Stimulated activated memory B cell treated with anti-CD40 and anti-IgM and Interleukin-4, amounts not matched to agents 10 μg/mL and 1 μg/mL and 100 μg/mL, for 72 hours (primary cell): ENCODE data around the gene ECE1.

ENCODE experiments used
- ATAC-seq: fragments of 150-1000 bp; cut with Tn5 transposase; 2 replicates; pipeline ENCODE4 v1.10.0; 2021
- H3K27ac Mint-ChIP-seq: one replicate; pipeline ENCODE4 v1.8.0; 2022; ENCODE audit warnings: mild to moderate bottlenecking, mixed read lengths
- H3K27me3 Mint-ChIP-seq: one replicate; pipeline ENCODE4 v1.8.0; 2022; ENCODE audit warnings: mixed read lengths
- H3K36me3 Mint-ChIP-seq: one replicate; pipeline ENCODE4 v1.8.0; 2022; ENCODE audit warnings: mixed read lengths
- H3K4me1 Mint-ChIP-seq: one replicate; pipeline ENCODE4 v1.8.0; 2022; ENCODE audit warnings: mixed read lengths
- H3K4me3 Mint-ChIP-seq: one replicate; pipeline ENCODE4 v1.8.0; 2022; ENCODE audit warnings: mild to moderate bottlenecking, moderate library complexity, mixed read lengths
- H3K9me3 Mint-ChIP-seq: one replicate; pipeline ENCODE4 v1.8.0; 2022; ENCODE audit warnings: mixed read lengths

Gene ECE1

GRCh38 chr1:21249940-21250493 lies 40.2 kb downstream of the ECE1 start:
- ATAC-seq = no peak
- Mint-ChIP-seq H3K27ac (no peak overlapping the region), H3K36me3 (peaks cover 57% of the 10 kb centered on the region)

GRCh38 chr1:21247892-21248715 lies 42.2 kb downstream of the ECE1 start:
- no peak overlapping the region for H3K27ac Mint-ChIP-seq
- ATAC-seq = no peak
- H3K4me3 Mint-ChIP-seq = no peak overlapping the region
- H3K4me1 Mint-ChIP-seq = no peaks in the 10 kb centered on the region
- no peaks in the 10 kb centered on the region for H3K27me3 Mint-ChIP-seq
- no peaks in the 10 kb centered on the region for H3K9me3 Mint-ChIP-seq
- H3K36me3 Mint-ChIP-seq = peaks cover 59% of the 10 kb centered on the region

More at GRCh38 chr1:21249940-21250493, 40.2 kb downstream of the ECE1 start:
- Mint-ChIP-seq H3K9me3 (no peaks in the 10 kb centered on the region), H3K4me1 (peaks cover 11% of the 10 kb centered on the region), H3K27me3 (no peaks in the 10 kb centered on the region), H3K4me3 (no peak overlapping the region)

GRCh38 chr1:21246905-21247642 lies 43.2 kb downstream of the ECE1 start:
- H3K4me3 Mint-ChIP-seq = no peak overlapping the region
- H3K36me3 Mint-ChIP-seq = peaks cover 64% of the 10 kb centered on the region
- H3K9me3 Mint-ChIP-seq = no peaks in the 10 kb centered on the region
- no peaks in the 10 kb centered on the region for H3K4me1 Mint-ChIP-seq
- H3K27me3 Mint-ChIP-seq = no peaks in the 10 kb centered on the region
- H3K27ac Mint-ChIP-seq = no peak overlapping the region
- ATAC-seq = no peak

GRCh38 chr1:21245688-21246229 lies 44.5 kb downstream of the ECE1 start:
- Mint-ChIP-seq H3K4me3 (no peak overlapping the region), H3K36me3 (peaks cover 57% of the 10 kb centered on the region), H3K27ac (no peak overlapping the region), H3K27me3 (no peaks in the 10 kb centered on the region), H3K9me3 (no peaks in the 10 kb centered on the region), H3K4me1 (no peaks in the 10 kb centered on the region)
- no peak for ATAC-seq

- no peak for ATAC-seq
- H3K4me1 Mint-ChIP-seq = no peaks in the 10 kb centered on the region
- H3K4me3 Mint-ChIP-seq = no peak overlapping the region
- H3K9me3 Mint-ChIP-seq = no peaks in the 10 kb centered on the region
- H3K27me3 Mint-ChIP-seq = no peaks in the 10 kb centered on the region
- H3K36me3 Mint-ChIP-seq = peaks cover 53% of the 10 kb centered on the region
- H3K27ac Mint-ChIP-seq = no peak overlapping the region
Measured at GRCh38 chr1:21244986-21245687, 45.1 kb downstream of the ECE1 start.

- ATAC-seq = no peak
- no peaks in the 10 kb centered on the region for H3K27me3 Mint-ChIP-seq
- H3K9me3 Mint-ChIP-seq = no peaks in the 10 kb centered on the region
- no peaks in the 10 kb centered on the region for H3K4me1 Mint-ChIP-seq
- no peak overlapping the region for H3K4me3 Mint-ChIP-seq
- no peak overlapping the region for H3K27ac Mint-ChIP-seq
- H3K36me3 Mint-ChIP-seq = peaks cover 56% of the 10 kb centered on the region
Measured at GRCh38 chr1:21244154-21244553, 46.1 kb downstream of the ECE1 start.

- Mint-ChIP-seq H3K36me3 (peaks cover 65% of the 10 kb centered on the region), H3K4me1 (no peaks in the 10 kb centered on the region), H3K27ac (no peak overlapping the region), H3K4me3 (no peak overlapping the region), H3K27me3 (no peaks in the 10 kb centered on the region), H3K9me3 (no peaks in the 10 kb centered on the region)
- no peak for ATAC-seq
Measured at GRCh38 chr1:21242846-21243245, 47.4 kb downstream of the ECE1 start.

- no peak overlapping the region for H3K4me3 Mint-ChIP-seq
- H3K27ac Mint-ChIP-seq = no peak overlapping the region
- no peaks in the 10 kb centered on the region for H3K4me1 Mint-ChIP-seq
- H3K36me3 Mint-ChIP-seq = peaks cover 65% of the 10 kb centered on the region
- no peaks in the 10 kb centered on the region for H3K27me3 Mint-ChIP-seq
- H3K9me3 Mint-ChIP-seq = no peaks in the 10 kb centered on the region
- ATAC-seq = no peak
Measured at GRCh38 chr1:21241771-21242581, 48.3 kb downstream of the ECE1 start.

GRCh38 chr1:21240706-21241105 lies 49.6 kb downstream of the ECE1 start:
- no peaks in the 10 kb centered on the region for H3K27me3 Mint-ChIP-seq
- ATAC-seq = no peak
- peaks cover 66% of the 10 kb centered on the region for H3K36me3 Mint-ChIP-seq
- no peak overlapping the region for H3K27ac Mint-ChIP-seq
- H3K4me1 Mint-ChIP-seq = no peaks in the 10 kb centered on the region
- H3K9me3 Mint-ChIP-seq = no peaks in the 10 kb centered on the region
- no peak overlapping the region for H3K4me3 Mint-ChIP-seq

- ATAC-seq = no peak
- Mint-ChIP-seq H3K36me3 (peaks cover 66% of the 10 kb centered on the region), H3K9me3 (no peaks in the 10 kb centered on the region), H3K27me3 (no peaks in the 10 kb centered on the region), H3K4me1 (no peaks in the 10 kb centered on the region), H3K27ac (no peak overlapping the region), H3K4me3 (no peak overlapping the region)
Measured at GRCh38 chr1:21239221-21239620, 51.0 kb downstream of the ECE1 start.

- Mint-ChIP-seq H3K9me3 (no peaks in the 10 kb centered on the region), H3K4me1 (peaks cover 4% of the 10 kb centered on the region), H3K27me3 (no peaks in the 10 kb centered on the region), H3K27ac (no peak overlapping the region), H3K36me3 (peaks cover 70% of the 10 kb centered on the region), H3K4me3 (no peak overlapping the region)
- no peak for ATAC-seq
Measured at GRCh38 chr1:21238141-21238800, 52.0 kb downstream of the ECE1 start.

- Mint-ChIP-seq H3K27me3 (no peaks in the 10 kb centered on the region), H3K27ac (no peak overlapping the region), H3K36me3 (peaks cover 68% of the 10 kb centered on the region), H3K4me3 (no peak overlapping the region), H3K4me1 (peaks cover 5% of the 10 kb centered on the region), H3K9me3 (no peaks in the 10 kb centered on the region)
- no peak for ATAC-seq
Measured at GRCh38 chr1:21237446-21238088, 52.7 kb downstream of the ECE1 start.

GRCh38 chr1:21236178-21236577 lies 54.1 kb downstream of the ECE1 start:
- Mint-ChIP-seq H3K27me3 (no peaks in the 10 kb centered on the region), H3K4me3 (no peak overlapping the region), H3K4me1 (peaks cover 5% of the 10 kb centered on the region), H3K9me3 (no peaks in the 10 kb centered on the region), H3K36me3 (peaks cover 66% of the 10 kb centered on the region), H3K27ac (no peak overlapping the region)
- ATAC-seq = no peak
